Stimulated activated CD8-positive, alpha-beta memory T cell treated with anti-CD3 and anti-CD28 coated beads, Interleukin-7, amount 100 ng/mL, for 1 hour (primary cell): ENCODE measurements around the gene ASPN.

Source experiments
- DNase-seq, 2 donors: peaks; one replicate each; pipeline ENCODE4 v3.0.0-alpha.2; 2020; ENCODE audit warnings: low read depth in 2 of 2

Gene ASPN

DNA sequence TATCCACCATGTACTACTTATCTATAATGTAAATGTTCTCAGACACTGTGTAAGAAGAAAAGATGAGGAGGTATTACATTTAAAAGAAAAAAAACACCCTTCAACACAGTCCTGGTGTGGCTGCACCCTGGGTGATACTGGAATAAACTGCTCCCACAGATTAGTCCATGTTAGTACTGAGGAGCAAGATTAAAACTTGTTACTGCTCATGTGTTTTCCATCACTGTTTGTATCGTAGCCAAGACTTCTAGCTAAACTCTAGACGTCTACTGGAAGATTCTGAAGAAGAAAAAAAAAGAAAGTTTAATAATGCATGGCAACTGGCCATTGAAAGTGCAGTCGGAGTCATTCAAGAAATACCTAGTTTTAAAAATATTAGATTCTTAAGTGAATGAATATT, at the start of gene ASPN:
Gene ASPN (minus strand): TSS at position 178 of the 400 bp plus-strand sequence.
- no peak for DNase-seq

DNA sequence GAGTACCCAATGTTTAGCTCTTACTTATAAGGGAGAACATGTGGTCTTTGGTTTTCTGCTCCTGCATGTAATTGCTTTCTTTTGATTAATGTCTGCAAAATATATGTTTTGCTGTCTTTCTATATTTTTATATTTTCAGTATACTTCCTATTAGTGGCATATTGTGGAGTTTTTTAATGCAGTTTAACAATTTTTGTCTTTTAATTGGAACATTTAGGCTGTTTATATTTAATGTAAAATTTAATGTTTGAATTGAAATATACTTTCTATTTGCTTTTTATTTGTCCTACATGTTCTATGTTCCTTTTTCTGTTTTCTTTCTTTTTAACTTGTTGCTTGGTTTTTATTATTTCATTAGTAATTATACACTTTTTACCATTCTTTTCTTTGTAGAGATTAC, 48.6 kb upstream of the ASPN start:
- no peak for DNase-seq

DNA sequence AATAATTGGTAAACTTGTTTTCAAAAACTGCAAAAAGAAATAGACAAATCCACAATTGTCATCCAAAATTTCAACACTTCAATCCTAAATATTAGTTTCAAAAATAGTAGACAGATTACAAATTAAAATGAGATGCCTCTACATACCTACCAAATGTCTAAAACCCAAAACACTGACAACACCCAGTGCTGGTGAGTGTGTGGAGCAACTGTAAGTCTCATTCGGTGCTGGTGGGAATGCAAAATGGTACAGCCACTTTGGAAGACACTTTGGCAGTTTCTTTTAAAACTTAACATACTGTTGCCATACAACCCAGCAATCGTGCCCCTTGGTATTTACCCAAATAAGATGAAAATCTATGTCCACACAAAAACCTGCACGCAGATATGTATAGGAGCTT, 46.8 kb upstream of the ASPN start:
- DNase-seq = no peak

DNA sequence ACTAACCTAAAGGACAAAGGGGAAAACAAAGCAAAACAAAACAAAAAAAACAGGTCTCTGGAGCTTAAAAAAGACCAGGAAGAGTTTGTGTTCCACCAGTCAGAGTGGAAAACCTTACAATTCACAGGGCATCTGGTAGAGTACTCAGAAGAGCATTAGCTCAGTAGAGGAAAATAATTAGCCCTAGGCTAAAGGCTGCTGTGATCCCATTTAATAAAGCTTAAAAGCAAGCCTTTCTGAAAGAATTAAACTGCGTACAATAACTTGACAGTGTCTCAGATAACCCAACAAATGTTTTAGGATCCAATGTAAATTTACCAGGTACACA, 46.2 kb upstream of the ASPN start:
- no peak for DNase-seq

DNA sequence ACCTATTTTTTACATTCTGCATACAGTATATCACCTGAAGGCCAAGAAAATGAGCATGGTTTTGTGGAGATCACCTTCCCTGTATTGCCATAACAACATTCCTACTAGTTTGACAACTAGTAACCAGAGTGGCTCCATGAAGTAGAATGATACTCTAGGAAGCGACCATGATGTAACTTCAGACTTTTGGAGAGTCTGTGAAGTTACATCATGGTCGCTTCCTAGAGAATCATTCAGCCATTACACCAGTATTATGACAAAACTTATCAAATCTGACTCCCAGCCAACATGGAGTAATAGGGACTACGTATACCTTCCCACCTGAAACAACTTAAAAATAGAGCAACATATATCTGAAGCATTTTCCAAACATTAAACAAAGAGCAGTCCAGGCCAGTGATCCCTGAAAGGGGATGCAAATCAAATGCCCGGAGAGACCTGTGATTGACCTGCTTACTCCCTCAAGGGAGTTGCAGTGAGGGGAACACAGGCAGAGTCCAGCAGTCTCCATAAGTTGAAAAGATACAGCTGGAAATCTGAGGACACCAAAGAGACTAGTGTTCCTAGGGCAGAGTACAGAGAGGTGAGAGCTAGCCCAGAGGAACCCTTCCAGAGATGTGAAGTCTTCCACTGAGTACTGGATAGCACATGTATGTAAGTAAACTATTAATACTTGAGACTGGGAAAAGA, 45.7 kb upstream of the ASPN start:
- DNase-seq = no peak

DNA sequence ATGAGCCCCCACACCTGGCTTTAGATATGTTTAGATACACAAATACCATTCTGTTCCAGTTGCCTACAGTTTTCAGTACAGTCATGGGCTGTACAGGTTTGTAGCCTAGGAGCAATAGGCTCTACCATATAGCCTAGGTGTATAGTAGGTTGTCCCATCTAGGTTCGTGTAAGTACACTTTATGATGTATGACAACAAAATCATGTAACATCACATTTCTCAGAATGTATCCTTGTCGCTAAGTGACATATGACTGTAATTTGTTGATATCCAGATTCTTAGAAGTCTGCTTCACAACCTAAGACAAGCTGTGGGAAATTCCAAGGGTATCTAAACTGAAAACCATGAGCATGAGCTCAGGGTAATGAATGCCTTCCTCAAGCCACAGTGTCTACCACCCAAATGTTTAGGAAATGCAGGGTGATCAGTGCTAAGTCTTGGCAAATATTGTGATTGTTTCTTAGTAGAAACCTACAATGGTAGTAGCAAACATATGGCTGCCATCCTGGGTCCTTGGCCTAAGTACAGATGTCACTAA, 45.1 kb upstream of the ASPN start:
- no peak for DNase-seq

DNA sequence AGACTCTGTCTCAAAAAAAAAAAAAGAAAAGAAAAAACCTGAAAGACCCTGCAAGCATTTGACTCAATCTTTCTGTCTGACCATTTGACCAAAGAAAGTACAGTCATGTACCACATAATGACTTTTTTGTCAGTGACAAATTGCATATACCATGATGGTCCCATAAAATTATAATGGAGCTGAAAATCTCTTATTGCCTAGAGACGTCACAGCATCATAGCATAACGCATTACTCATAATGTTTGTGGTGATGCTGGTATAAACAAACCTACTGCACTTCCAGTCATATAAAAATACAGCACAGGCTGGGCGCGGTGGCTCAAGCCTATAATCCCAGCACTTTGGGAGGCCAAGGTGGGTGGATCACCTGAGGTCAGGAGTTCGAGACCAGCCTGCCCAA, 43.0 kb upstream of the ASPN start:
- DNase-seq = no peak

DNA sequence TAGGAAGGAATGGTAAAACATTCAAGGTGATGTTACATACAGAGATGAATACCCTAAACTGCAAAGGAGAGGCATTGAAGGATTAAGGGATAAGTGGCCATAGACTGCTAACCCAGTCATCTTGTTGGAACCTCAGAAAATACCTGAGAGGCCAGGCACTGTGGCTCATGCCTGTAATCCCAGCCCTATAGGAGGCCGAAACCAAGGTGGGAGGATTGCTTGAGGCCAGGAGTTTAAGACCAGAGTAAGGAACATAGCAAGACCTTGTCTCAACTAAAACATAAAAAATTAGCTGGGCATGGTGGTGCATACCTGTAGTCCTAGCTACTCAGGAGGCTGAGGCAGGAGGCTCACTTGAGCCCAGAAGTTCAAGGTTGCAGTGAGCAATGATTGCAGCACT, 42.6 kb upstream of the ASPN start:
- no peak for DNase-seq

DNA sequence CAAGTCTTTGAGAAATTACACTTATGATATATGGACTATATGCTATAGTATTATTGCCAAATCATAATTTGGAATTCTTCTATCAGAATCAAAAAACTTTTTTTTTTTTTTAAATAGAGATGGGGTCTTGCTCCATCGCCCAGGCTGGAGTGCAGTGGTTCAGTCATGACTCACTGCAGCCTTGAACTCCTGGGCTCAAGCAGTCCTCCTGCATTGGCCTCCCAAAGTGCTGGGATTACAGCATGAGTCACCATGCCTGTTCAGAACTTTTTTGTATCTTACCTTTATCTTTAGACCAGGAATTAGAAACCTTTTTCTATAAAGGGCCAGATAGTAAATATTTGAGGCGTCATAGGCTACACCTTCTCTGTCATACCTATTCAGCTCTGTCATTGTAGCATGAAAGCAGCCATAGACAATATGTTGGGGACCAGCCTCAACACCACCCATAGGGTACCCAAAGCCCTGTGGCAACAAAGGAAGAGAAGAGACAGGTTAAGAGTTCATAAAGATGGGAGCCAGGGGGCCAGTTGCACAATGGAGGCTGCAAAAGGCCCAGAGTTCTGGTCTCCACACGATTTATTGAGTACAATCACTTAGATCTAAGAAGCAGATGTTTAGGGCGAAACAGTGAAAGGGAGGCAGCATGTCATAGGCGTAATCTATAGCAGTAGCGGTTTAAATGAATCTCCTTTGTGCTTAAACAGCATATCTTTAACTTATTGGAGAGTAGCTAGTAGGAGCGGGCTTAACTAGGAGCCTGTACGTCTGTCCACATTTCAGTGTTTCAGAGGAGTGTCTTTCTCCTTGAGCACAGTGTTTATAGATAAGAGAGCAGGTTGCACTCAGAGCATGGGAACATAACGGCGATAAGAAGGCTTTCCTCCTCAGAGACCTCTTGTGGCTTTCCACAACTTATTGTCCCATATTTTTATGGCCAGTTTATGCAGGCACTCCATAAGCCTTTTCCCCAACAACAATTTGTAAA, 41.0 kb upstream of the ASPN start:
- DNase-seq = no peak

DNA sequence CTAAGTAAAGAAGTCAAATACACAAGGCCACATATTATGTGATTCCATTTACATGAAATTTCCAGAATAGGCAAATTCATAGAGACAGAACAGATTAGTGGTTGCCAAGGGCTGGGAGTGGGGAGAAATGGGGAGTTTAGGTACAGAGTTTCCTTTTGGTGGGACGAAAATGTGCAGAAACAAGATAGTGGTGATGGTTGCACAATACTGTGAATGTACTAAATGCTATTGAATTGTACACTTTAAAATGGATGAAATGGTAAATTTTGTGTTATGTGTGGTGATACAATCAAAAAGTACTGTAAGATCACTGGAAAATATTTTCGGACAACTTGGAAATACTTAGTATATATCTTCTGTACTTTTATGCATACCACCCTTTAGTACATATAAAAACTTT, 38.5 kb upstream of the ASPN start:
- no peak for DNase-seq

DNA sequence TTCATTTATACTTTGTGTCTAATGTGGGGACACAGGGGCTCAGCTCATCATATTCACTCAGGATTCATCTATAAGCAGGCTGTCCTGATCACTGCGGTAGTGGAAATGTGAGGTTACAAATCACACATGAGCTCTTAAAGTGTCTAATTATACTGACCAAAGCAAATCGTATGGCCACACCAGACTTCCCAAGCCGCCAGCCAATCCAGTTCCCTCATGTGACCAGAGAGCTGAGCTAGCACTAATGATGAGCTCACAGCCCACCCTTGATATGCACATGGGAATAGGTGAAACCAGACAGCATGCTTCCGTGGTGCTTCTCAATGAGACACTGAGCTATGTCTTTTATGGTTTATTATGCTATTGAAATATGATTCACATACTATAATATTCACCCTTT, 35.9 kb upstream of the ASPN start:
- DNase-seq = no peak

DNA sequence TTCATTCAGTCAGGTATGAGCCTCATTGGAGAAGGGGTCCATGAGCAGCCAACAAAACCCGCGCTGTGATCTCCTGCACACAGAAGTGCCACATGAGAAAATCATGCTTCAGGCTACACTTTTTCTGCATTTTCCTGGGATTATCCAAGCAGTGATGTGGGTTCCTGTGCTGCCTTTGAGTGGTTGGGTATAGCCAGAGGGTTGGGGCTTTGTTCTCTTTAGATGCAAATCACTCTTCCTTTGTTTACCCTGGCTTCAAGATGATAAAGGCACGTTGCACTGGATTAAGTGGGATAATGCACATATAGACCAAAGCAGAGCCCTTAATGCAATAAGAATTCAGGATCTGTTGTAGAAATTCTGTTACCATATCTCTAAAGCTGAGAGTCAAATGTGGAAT, 34.7 kb upstream of the ASPN start:
- DNase-seq = no peak

DNA sequence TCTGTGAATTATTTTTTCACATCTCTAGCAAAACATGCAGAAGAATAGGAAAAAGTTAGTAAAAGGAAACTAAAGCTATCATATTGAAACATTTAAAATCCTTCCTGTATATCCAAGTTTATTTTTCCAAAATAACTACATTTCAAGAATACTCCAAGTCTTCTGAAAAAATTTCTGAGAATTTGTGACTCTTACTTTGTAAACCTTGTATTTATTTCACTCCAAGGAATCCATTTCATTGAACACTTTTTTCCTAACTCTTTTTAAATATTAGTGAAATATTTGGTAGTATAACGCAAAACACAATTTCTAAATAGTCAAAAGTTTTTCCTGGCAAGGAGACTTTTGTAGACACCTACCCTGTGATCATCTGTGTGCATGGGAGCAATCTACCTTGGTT, 34.2 kb upstream of the ASPN start:
- DNase-seq = no peak

DNA sequence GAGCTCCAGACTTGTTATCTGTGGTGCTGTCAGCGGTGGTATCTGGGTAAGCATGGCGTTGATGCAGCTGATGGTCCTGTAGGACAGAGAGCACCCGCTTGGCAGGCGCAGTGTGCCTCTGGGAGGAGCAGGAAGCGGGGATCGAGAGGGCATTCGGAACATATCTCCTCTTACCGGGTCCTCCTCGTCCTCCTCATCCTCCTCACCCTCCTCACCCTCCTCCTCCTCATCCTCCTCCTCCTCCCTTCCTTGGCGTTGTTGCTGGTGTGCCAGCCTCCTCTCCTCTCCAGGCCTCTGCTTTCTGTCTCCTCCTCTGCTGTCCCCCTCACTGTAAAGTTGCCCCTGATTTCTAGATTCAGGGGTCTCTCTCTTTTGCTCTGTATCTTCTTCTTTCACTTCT, 32.3 kb upstream of the ASPN start:
- no peak for DNase-seq

DNA sequence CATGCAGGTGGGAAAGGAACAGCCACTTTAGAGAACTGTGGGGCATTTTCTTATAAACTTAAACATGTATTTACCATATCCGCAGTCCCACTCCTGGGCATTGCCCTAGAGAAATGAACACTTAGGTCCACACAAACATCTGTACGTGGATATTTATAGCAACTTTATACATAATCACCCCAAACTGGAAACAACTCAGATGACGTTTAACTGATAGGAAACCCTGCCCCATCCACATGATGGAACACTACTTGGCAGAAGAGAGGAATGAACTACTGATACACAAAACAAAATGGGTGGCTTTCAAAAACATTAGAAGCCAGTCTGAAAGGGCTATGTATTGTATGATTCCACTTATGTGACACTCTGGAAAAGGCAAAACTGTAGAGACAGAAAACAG, 31.0 kb upstream of the ASPN start:
- no peak for DNase-seq

DNA sequence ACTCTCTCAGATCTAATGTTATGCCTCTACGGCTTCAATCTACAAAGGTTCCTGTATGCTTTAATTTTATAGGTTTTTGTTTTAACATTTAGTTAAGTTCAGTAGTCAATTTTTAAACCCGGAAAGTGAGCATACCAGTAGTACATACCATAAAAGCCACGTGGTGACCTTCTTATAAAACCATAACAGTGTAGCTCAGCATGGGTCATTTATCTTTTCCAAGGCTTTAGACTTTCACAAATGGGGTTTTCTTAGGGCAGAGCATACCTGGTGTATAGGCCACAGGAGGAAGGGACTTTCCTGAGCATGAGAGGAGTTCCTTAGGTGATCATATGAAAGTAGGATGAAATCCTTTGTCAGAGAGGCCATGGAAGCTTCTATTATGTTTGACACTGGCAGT, 30.3 kb upstream of the ASPN start:
- no peak for DNase-seq

DNA sequence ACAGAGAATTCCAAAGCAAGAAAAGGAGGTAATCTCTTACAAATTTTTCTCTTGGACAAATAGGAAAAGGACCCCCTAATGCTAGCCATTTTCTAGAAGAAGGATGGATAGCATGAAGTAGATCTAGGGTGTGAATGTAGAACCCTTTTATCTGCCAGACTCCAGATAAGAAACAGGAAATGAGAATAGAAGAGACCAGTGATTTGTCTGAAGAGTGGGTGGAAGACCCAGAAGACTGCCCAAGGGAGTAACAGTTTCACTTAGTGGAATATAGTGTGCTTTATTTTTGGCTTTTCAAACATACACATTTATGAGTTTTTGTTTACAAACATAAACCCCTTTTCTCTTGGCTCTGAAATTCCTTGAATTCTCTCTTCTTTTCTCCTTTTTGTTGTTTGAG, 28.4 kb upstream of the ASPN start:
- no peak for DNase-seq

DNA sequence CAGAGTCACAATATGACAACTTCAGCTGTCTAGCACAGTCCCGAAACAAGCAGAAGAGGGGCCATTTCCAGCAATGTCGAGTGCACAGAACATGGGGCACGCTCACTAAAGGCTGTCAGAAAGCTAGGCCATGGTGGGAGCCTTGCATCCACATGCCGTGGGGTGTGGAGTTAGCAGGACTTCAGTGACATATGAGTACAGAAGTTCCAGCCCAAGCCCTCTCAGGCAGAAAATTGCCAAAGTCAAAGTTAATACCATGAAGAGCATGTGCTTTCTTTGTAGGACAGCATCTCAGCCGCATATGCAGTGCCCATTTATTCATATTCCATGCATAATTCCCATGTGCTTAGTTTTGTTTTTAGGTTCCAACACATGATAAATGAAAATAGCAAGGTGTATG, 26.7 kb upstream of the ASPN start:
- no peak for DNase-seq

DNA sequence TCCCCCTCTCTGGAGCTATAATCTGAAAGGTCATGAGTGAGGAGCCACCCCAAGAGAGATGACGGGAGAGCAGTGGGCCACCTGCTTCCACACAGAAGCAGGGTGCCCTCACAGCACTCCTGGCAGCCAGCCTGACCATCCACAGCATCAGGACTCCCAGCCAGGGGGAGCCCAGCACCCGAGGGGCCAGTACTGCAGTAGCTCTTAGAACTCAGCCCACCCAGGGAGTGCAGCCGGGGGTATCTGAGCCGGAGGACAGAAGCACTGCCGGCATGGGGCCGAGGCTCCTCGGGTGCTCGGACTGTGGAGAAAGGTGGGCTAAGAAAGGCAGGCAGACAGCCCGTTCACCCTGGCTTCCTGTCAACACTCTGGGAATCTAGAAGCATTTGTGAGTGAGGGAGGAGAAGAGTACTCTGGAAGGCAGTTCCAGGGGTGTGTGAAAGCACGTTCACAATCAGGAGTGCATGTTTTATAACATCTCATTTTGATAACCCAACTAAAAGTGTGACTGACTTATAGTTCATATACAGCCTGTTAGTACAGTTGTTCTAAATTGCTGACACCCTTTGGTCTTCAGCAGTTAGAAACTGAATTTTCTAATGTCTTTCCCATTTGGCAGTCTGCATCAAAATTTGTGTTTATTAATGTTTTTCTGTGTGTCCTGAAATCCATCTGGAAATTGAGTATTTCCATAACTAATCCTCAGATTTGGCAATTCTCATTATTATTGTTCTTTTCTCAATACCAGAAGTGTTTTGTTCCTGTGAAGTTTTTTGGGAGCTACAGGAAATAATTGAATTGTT, 25.9 kb upstream of the ASPN start:
- no peak for DNase-seq

DNA sequence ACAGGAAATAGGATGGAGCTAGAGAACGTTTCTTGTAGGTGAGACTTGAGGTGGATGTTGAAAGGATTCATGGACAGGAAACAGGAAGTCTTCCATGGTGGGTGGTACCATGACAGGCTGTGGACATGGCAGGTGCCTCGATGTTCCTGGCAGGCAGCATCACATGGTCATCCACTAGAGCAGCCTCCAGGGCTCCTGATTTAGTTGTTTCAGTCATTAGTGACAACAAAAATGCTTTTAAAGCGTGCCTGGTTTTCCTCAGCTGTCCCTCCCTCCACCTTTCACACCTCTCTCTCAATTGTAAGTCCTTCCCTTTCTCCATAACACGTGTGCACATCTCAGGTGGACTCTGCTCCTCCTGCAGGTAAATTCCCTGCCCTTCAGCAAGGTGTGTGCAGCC, 25.2 kb upstream of the ASPN start:
- DNase-seq = no peak

DNA sequence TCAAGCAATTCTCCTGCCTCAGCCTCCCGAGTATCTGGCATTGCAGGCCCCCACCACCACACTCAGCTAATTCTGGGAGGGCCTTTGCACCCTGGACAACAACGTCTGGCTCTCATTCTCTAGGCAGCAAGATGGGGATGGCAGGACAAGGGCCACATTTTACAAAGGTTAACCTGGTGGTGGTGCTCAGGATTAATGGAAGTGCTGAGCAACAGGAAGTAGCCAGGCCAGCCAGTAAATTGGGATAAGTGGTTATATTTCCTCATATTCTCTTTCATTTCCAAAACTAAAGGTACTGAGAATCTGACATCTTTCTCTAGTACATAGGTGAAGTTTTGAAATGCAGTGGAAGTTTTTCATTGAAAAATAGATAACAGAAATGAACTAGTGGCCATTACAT, 24.7 kb upstream of the ASPN start:
- DNase-seq = no peak

DNA sequence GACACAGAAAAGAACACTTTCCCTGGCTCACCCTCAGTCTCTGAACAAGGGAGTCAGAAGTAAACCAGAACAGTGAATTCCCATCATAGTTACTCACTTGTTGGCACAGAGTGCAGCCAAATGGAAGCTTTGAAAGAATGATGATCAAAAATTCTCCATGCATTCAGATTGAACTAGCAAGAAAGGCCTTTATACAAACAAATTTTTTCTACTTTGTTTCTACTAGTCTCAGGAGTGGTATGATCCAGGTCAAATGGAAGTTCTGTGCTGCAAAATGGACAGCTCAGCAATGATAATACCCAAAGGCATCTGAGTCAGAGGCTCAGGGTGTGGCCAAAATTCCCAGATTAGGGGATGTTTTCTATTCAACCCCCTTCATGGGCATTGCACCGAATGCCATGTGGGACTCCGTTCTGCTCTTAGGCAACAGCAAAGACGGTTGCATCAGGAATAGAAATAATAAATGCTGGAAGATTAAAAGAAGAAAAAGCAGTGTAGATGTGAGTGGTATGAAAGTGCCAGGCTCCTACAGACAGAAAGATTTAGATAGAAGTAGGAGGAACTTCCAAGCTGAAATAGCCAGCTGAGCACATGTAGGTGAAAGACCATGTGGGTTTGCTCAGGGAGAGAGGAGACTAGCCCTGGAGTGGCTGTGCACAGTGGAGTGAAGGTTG, 24.0 kb upstream of the ASPN start:
- DNase-seq = no peak
